Measurements from ENCODE around the gene UBAC2.
A peak's percentile ranks its signal among the peaks of the same experiment; 100 is the strongest.

UBAC2 gene

DNA sequence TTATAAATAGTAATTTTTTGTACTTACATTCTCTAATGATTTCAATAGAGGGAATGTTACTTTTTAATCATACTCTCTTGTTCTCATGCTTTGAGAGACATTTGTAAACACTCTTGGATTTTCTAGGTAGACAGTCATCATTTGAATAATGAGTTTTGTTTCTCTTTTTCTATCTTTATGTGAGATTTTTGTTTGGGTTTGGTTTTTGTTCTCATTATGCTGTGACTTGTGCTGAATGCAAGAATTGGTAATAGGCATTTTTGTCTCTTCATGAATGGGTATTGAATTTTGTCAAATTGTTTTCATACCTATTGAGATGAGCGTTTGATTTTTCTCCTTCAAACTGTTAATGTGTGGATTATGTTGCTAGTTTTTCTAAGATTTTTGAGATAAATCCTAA lies 163.3 kb downstream of the UBAC2 start:
- no peak for DNase-seq

GRCh38 chr13:99366075-99366987 lies 165.7 kb downstream of the UBAC2 start:
- no peak for DNase-seq

DNA sequence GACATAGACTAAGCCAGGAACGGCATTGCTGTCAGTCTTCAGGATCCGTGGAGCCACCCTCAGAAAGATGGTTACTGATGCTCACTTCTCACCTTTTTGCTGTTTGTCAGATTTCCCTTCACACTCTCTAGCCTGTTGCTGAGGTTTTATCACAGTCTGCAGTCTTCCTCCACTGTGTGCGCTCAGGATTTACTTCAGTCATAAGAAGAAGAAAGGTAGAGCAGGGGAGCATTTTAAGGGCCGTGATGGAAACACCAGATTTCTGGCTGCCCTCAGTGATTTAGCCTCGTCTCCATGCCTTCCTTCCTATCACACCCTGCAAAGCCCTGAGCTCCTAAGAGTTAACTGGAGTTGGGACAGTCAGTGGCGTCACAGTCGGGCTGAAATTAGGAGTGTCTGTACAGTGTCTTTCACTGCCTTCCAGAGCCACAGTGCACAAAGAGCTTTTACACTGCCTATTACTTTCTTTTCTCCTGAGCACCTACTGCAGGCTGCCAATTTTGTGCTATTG lies 166.5 kb downstream of the UBAC2 start:
- no peak for DNase-seq

DNA sequence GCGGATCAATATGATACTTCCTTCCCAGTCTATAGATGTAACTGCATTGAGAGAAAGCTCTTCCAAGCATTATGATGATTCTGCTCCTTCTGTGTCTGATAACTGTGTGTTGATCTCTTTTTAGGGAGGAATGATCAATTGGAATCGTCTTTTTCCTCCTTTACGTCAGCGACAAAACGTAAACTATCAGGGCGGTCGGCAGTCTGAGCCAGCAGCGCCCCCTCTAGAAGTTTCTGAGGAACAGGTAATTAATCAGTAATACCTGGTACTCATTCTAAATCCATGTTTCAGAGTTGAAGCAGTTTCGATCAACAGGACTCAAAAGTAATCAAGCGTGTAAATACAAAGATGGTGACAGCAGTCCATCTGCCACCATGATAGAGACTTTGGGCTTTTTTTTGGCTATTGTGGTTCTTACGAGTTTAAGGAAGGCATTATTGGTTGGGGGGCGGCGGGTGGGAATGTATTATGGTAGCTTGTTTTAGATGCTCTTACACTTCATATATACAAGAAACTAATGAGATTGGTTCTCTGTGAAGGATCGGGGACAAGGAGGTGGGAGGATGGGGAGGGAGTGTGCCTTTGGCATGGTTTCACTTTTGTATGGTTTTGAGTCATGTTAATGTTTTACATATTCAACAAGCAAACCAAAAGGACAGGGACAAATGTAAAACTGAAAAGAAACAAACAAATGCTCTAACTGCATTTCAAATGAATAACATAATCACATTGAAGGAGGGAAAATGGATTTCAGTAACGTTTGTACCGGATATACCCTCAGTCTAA lies 167.2 kb downstream of the UBAC2 start:
- DNase-seq = no peak

- no peak for DNase-seq
Measured at GRCh38 chr13:99370481-99371275, 170.0 kb downstream of the UBAC2 start.

DNA sequence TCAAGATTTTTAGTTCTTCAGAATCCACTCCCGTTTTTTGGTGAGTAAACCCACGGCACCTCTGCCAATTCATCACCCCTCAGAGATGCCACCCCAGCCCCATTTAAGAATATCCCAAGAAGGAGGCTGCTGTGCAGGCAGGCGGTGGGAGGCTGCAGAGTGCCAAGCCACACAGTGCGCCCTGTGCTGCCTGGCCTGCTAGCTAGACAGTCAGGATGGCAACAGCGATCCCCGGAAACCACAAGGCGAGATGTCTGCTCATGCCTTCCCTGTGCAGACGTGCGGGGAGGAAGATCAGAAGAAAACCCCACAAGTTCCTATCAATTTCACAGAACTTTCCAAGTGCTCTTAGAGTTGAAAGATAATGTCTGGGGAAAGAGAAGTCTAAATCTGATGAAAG lies 171.3 kb downstream of the UBAC2 start:
- peak; percentile 37 for DNase-seq

DNA sequence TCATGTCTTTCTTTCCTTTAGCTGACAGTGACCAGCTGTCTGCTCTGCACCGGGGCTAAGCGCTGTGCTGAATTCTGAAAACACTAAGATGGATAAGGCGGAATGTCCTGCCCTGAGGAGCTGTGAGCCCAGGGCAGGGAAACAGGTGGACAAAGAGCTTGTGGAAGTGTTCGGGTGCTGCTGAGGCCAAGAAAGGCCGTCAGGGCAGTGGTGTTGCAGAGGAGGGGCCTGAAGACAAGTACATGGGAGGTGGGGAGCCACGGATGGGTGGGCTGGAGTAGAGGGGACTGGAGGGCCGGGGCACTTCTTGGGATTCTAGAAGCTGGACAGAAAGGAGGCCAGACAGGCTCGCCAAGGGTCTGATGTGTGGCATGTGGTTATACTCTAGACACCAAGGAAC lies 172.8 kb downstream of the UBAC2 start:
- no peak for DNase-seq

DNA sequence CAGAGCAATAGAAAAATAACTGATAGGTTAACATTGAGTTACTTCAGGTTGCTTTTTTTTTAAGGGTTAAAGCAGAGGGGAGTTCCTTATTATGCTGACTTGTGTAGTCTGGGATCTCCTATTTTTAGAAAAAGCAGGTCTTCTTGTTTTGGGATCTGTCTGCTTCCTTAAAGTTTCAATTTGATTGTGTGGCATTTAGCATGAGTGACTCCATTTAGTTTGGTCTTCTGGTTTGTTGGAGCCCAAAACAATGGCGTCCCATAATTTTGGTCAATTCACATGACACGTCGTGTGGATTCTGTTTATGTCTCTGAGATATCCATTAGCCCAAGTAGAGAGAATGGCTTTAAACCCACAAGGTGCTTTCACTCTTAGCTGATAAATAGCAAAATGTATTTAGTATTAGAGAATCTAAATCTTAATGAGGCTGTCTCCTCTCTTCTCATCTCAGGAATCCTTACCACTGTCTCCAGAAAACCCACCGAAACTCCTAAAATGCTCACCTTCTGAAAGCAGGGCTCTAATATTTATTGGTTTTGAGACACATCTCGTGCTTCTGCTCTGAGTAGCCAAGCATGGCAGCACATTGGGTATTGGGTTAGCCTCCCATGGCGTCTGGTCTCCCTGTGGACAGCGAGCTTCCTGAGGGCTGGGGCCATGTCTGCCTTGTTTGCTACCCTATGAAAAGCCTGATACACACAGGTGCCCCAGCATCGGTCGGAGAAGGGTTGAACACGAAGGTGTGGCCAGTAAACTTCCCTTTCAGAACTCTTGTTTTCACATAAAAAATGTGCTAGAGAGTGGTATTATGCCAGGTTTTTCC lies 173.7 kb downstream of the UBAC2 start:
- DNase-seq = no peak

DNA sequence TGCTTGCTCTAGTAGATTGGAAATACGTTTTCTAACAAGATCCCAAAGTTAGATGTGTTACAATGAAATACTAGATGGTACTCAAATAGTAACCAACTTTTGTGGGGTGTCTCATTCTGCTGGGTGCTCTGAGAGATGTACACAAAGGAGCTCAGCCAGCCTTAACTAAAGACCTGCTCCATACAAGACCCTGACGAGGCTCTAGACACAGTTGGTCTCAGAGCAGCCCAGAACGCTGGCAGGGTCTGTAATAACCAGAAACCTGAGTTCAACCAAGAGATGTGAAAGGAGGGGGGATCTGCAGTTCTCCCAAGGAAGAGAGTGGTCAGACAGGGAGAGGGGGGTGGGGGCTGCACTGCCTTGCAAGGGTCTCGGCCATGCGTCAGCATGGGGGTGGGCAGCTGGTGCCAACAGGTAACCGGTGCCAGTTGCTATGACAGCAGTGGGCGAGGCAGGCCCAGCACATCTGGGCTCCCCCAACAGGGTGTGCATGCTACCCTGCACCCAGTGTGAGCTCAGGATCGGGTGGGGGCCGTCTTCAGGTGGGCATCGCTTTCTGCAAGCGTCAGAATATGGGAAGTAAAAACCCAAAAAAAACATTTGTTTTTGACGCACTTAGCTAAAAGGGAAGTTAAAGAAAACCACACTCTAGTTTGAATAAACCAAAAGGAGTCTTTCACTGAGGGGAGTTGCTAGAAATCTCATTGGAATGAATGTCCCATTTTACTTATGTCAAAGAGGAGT lies 174.5 kb downstream of the UBAC2 start:
- DNase-seq = peak; percentile 53

GRCh38 chr13:99375738-99376080 lies 175.1 kb downstream of the UBAC2 start:
- no peak for DNase-seq

- no peak for DNase-seq
Measured at GRCh38 chr13:99376132-99376531, 175.5 kb downstream of the UBAC2 start.

DNA sequence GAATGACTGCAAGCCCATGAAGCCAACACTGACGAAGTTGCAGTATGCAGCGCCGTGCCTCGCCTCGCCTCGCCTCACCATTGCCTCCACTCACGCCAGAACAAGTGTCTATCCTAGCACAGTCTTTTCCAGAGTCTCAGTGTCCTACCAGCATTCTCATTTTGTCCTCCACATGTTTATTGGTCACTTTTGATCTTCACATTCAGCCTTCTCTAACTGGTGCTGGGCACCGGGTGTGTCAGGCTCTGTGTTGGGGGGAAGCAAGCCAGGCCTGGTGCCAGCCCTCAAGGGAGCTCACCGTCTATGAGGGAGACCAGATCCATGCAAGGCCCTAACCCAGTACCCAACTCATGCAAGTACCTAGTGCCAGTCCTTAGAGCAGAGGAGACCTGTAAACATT lies 176.3 kb downstream of the UBAC2 start:
- DNase-seq = no peak

DNA sequence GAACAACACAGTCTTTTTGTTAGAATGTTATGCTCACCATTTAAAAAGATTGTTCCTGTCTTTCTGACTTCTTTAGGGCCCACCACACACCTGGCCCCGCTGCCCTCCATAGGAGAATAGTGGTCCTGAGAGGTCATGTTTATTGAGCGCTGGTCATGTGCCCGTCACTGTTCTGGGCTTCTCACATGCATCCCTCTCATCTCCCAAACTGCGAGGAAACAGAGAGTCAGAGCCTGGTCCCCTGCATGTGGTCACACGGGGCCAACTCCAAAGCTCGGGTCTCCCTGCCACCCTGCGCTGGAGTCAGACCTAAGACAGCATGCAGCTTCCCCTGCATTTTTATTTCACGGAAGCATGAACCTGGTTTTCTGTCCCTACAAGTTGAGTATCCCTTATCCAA lies 177.0 kb downstream of the UBAC2 start:
- no peak for DNase-seq

DNA sequence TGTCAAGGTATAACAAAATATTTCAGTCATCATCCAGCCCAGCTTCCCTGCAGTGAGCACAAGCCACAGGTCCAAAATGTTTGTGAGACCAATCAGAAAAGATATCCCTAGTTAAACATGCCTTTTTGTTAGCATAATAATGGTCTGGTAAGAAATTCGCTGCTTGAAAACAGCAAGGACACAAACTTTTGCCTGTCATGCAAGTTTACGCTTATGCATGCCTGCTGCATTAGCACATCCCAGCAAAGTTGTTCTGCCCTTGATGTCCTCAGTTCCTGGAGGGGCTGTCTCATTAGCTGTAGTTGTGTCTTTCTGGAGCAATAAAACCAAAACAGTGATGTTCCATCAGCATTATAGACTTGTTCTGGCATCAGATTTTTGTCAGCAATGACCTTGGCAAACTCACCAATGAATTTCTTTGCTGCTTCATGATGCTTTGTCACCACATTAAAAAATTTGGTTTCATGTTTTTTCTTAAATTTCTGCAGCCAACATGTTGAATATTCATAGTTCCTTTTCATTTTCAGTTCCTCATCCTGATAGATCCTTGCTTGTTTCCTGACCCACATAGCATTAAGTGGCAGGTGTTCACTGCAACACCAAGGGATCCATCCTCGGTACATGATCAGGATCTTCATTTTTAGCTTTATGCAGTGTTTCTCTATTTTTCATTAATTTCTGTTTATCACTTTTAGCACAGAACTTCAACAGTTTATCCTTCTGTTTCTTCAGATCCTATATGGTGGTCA lies 178.5 kb downstream of the UBAC2 start:
- DNase-seq = no peak

DNA sequence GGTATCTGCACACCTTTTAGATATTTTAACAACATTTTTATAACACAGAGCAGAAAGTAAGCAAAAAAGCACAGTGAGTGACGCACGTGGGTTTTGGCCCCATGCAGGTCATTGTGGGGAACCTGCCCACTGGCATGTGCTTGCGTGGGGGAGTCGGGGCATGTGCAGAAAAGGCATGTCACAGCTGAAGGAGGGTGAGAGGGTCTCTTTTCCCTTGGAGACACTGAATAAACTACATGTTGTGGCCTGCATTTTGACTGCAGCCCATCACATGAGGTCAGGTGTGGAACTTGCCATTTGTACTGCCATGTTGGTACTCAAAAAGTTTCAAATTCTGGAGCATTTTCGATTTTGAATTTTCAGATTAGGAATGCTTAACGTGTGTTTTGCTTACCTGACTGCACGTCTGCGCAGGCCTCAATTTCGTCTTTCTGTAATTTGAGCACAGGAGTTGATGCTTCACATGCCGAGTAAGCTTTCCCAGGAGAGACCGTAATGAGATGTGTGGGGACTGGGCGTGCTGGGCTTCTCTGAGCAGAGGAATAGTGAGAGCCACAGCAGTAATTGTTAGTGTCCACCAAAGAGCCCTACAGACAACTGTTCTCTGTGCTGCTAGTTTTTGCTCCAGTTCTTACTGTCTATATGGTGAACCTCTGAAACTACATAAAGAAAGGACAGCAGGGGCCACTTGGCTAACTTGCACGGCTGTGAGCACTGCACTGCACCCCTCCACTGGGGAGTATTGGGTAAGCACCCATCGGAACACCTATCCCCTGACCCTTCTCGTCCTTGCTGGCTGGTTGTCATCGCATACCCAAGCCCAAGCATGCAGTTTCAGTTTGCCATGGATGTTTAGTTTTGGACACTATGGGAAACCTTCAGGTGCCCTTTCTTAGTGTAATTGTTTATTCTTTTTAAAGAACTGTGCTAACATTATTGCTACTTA lies 179.5 kb downstream of the UBAC2 start:
- DNase-seq = no peak

DNA sequence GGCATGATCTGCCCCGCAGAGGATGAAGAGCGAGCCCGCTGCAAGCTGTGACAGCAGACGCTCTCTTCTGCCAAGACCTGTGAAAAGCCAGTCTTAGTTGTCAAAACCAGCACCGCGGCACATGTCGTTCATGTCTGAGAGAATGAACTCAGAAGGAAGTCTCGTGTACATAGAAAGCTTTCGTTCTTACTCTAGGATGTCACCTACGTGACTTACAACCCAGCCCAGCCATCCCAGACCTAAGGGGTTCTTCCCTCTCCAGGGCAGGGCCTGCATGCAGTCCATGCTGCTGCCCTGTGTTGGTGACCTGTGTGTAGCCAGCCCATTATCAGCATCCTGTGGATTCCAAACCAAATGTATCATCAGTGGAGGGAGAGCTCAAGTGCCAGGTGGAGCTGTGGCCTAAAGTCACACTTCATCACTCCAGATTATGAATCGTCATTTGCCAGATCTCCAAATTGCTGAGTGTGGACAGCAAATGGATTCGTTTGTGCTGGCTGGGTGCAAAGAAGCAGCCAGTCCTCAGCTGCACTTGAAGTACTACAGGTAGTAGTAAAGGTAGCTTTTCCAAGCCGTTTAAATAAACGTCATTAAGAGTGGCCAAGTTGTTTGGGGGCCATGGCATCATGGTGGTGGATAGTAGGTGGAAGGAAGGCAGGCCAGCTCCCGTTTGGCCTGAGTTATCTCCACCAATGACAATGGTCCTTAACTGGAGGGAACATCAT lies 180.4 kb downstream of the UBAC2 start:
- DNase-seq = no peak

DNA sequence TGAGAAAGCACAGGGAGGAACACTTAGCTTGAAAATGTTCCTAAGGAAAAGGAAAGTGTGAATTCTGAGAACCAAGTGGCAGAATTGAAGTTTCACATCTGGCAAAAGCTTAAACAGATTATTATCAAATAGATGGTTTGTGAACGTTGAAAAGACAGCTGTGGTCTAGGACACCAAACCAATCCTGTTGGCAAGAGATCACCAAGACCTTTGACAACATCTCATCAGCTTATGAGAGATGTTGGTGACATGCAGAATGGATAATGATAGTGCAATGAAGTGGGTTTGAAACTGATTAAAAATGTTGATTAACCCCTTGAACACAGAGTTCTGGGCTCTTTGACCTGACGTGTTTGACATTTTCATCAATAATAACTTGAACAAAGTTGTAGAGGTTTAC lies 181.1 kb downstream of the UBAC2 start:
- no peak for DNase-seq

GRCh38 chr13:99382428-99383133 lies 181.9 kb downstream of the UBAC2 start:
- DNase-seq = no peak
